ENCODE results near the gene SH3YL1.

DNA sequence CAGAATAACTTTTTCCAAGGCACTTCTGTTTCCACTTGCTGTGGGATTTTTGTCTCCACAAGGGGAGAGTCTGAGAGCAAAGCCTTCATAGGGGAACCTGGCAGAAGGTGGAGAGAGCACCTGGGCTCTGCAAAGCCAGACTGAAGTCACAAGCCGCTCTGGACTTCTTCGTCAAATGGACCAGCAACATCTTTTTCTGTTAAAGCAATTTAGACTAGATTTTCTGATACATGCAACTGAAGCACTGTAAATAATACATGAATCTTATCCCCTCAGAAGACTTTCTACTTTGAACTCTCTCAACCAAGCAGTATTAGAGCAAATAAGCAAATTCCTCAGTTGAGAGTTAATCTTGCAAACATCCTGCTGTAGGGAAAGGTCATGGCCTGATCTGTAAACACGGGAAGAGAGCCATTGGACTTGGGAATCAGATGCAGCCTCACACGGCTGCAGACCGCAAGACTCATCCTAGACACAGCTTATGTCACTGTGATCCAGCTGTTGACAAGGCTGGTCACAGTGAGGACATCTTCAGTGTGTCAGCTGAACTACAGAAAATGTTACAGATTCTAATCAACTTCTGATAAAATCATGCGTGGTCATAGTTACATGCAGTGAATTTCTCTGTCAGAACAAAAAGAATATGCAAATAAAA lies 3.2 kb downstream of the SH3YL1 start:
- TF ChIP-seq POLR2AphosphoS5 (IDR thresholded peaks at IDR 0.05) (no peak), CTCF (IDR thresholded peaks at IDR 0.05 in 8 of 11, conservative IDR thresholded peaks at IDR 0.05 in 3 of 11) (no peak)
